Esophagus muscularis mucosa (tissue), 4 donors: ENCODE results near the gene GPATCH2. TPM values are rescaled to one million over a fixed set of nuclear protein-coding genes. Genes with fewer than 3 reads are reported as not detected.

Experiments
- DNase-seq: peaks from one replicate; pipeline ENCODE4 v3.0.0-alpha.2; 2017; ENCODE audit errors: extremely low spot score
- H3K27ac ChIP-seq, 4 donors: fragments of 200-600 bp; sonication (generic); replicated peaks in 1 of 4; 1 replicate in 3 of 4; 2 replicates in 1 of 4; pipeline ENCODE4 v1.5.1; 2016 to 2019; ENCODE audit warnings: mild to moderate bottlenecking in 1 of 4
- H3K27me3 ChIP-seq, 4 donors: fragments of 200-600 bp; sonication (generic); one replicate each; pipeline versions ENCODE4 v1.5.1 to v1.6.0; 2016 to 2019
- H3K36me3 ChIP-seq, 4 donors: fragments of 200-600 bp; sonication (generic); one replicate each; pipeline ENCODE4 v1.5.1; 2016 to 2019
- H3K4me1 ChIP-seq, 4 donors: fragments of 200-600 bp; sonication (generic); one replicate each; pipeline ENCODE4 v1.5.1; 2016 to 2019
- H3K4me3 ChIP-seq, 4 donors: fragments of 200-600 bp; sonication (generic); 1 replicate in 2 of 4; 2 replicates in 2 of 4; pipeline ENCODE4 v1.5.1; 2016 to 2019; ENCODE audit warnings: mild to moderate bottlenecking in 4 of 4, moderate library complexity in 1 of 4
- H3K9me3 ChIP-seq, 4 donors: fragments of 200-600 bp; sonication (generic); 1 replicate in 3 of 4; 2 replicates in 1 of 4; pipeline ENCODE4 v1.5.1; 2016 to 2019
- CTCF ChIP-seq, 3 experiments: fragments of 200-600 bp in 2 of 3; fragments of 450-650 bp in 1 of 3; sonication (generic) in 2 of 3; IDR thresholded peaks; one replicate each; pipeline ENCODE4 v1.5.1; 2017 to 2019; ENCODE audit warnings: antibody characterized with exemption in 3 of 3, mild to moderate bottlenecking in 2 of 3, moderate library complexity in 1 of 3
- EP300 ChIP-seq: sonication (generic); formaldehyde crosslinking; IDR thresholded peaks from one replicate; pipeline ENCODE4 v1.6.1; 2017; ENCODE audit warnings: antibody characterized with exemption
- POLR2A ChIP-seq: fragments of 450-650 bp; IDR thresholded peaks from one replicate; pipeline ENCODE4 v1.6.1; 2017; ENCODE audit warnings: antibody characterized with exemption, moderate library complexity, mild to moderate bottlenecking, low read depth
- POLR2AphosphoS5 ChIP-seq, 2 donors: sonication (generic); formaldehyde crosslinking; IDR thresholded peaks; one replicate each; pipeline ENCODE4 v1.6.1; 2017; ENCODE audit warnings: antibody characterized with exemption in 2 of 2
- WGBS: methylation state at CpG from one replicate; pipeline ENCODE4 v1.1.5; 2018; 5-methylcytosine and 5-hydroxymethylcytosine counted together
- intact Hi-C: fragments of 100-400 bp; cut with DNase I; formaldehyde crosslinking; loops from one replicate; pipeline ENCODE4 v1.15.1; 2023
- total RNA-seq, 4 donors: library from RNA; depleted of rRNA; stranded (reverse); fragments of >200 nt; gene quantifications; one replicate each; pipeline versions ENCODE4 v1.1.0 to v1.2.1, GENCODE V29; 2016

GPATCH2 gene
- total RNA-seq, 4 donors from 2014 or later: 10.0 to 15.7 (median 13.2) TPM

- H3K36me3 ChIP-seq: peaks cover 0 to 12% (median 2%) of the 10 kb centered on the region in 4 donors
- WGBS: 97% methylated on average over 1 of the region's 1 CpG
- H3K4me1 ChIP-seq: no peaks in the 10 kb centered on the region
- TF ChIP-seq EP300 (no peak), POLR2A (no peak), POLR2AphosphoS5 (IDR thresholded peaks at IDR 0.05) (no peak), CTCF (IDR thresholded peaks at IDR 0.05) (no peak)
- DNase-seq: no peak
- no peak overlapping the region for H3K27ac ChIP-seq
- H3K9me3 ChIP-seq: no peaks in the 10 kb centered on the region
- intact Hi-C loops: no loop called here
- H3K4me3 ChIP-seq: no peak overlapping the region
- H3K27me3 ChIP-seq: no peaks in the 10 kb centered on the region
These were observed 137.6 kb downstream of the GPATCH2 start for GRCh38 chr1:217493290-217493689.

- Histone ChIP-seq H3K9me3 (peaks cover 0 to 6% (median 5%) of the 10 kb centered on the region in 4 donors), H3K4me1 (no peaks in the 10 kb centered on the region), H3K27ac (no peak overlapping the region), H3K36me3 (peaks cover 0 to 25% (median 3%) of the 10 kb centered on the region in 4 donors), H3K4me3 (no peak overlapping the region), H3K27me3 (no peaks in the 10 kb centered on the region)
- TF ChIP-seq CTCF (IDR thresholded peaks at IDR 0.05) (no peak), EP300 (no peak), POLR2AphosphoS5 (IDR thresholded peaks at IDR 0.05) (no peak), POLR2A (no peak)
- intact Hi-C loops: no loop called here
- DNase-seq: no peak
These were observed 146.0 kb downstream of the GPATCH2 start for GRCh38 chr1:217484871-217485270.

- Histone ChIP-seq H3K27ac (no peak overlapping the region), H3K4me3 (no peak overlapping the region), H3K9me3 (peaks cover 0 to 11% (median 6%) of the 10 kb centered on the region in 4 donors), H3K27me3 (no peaks in the 10 kb centered on the region), H3K36me3 (peaks cover 0 to 26% (median 3%) of the 10 kb centered on the region in 4 donors), H3K4me1 (no peaks in the 10 kb centered on the region)
- TF ChIP-seq CTCF (IDR thresholded peaks at IDR 0.05): no peak
- TF ChIP-seq POLR2AphosphoS5 (IDR thresholded peaks at IDR 0.05): no peak
- DNase-seq: no peak
- WGBS: 75% methylated on average over 3 of the region's 3 CpGs
- intact Hi-C loops: no loop called here
These were observed 148.4 kb downstream of the GPATCH2 start for GRCh38 chr1:217482356-217483102.

GRCh38 chr1:217478450-217478849, 152.4 kb downstream of the GPATCH2 start:
- intact Hi-C loops: no loop called here
- H3K9me3 ChIP-seq: peaks cover 0 to 11% (median 6%) of the 10 kb centered on the region in 4 donors
- no peaks in the 10 kb centered on the region for H3K4me1 ChIP-seq
- peaks cover 0 to 24% (median 1%) of the 10 kb centered on the region in 4 donors for H3K36me3 ChIP-seq
- no peaks in the 10 kb centered on the region for H3K27me3 ChIP-seq
- TF ChIP-seq POLR2AphosphoS5 (IDR thresholded peaks at IDR 0.05) (no peak), CTCF (IDR thresholded peaks at IDR 0.05) (no peak), EP300 (no peak), POLR2A (no peak)
- H3K4me3 ChIP-seq: no peak overlapping the region
- no peak overlapping the region for H3K27ac ChIP-seq
- no peak for DNase-seq

GRCh38 chr1:217472915-217473314, 158.0 kb downstream of the GPATCH2 start:
- intact Hi-C loops: no loop called here
- peaks cover 0 to 7% (median 1%) of the 10 kb centered on the region in 4 donors for H3K36me3 ChIP-seq
- H3K4me1 ChIP-seq: no peaks in the 10 kb centered on the region
- no peak overlapping the region for H3K4me3 ChIP-seq
- no peak overlapping the region for H3K27ac ChIP-seq
- no peaks in the 10 kb centered on the region for H3K9me3 ChIP-seq
- 100% methylated on average over 1 of the region's 1 CpG for WGBS
- DNase-seq: no peak
- TF ChIP-seq EP300 (no peak), POLR2AphosphoS5 (IDR thresholded peaks at IDR 0.05) (no peak), CTCF (IDR thresholded peaks at IDR 0.05) (no peak), POLR2A (no peak)
- H3K27me3 ChIP-seq: no peaks in the 10 kb centered on the region
